Gastroesophageal sphincter (tissue), 3 donors: ENCODE measurements around the gene ARHGEF17.

Source experiments
- CTCF ChIP-seq, 4 experiments: fragments of 200-600 bp in 2 of 4; fragments of 450-650 bp in 2 of 4; sonication (generic) in 1 of 4; IDR thresholded peaks; one replicate each; pipeline ENCODE4 v1.5.1; 2017 to 2019; ENCODE audit warnings: antibody characterized with exemption in 4 of 4, mild to moderate bottlenecking in 2 of 4, moderate library complexity in 2 of 4
- POLR2A ChIP-seq, 2 donors: fragments of 450-650 bp; IDR thresholded peaks; one replicate each; pipeline ENCODE4 v1.6.1; 2017; ENCODE audit warnings: antibody characterized with exemption in 2 of 2, mild to moderate bottlenecking in 2 of 2, moderate library complexity in 1 of 2

GRCh38 chr11:73315293-73316020 lies 7.4 kb downstream of the ARHGEF17 start:
- TF ChIP-seq CTCF (IDR thresholded peaks at IDR 0.05) (no peak), POLR2A (IDR thresholded peaks at IDR 0.05) (no peak)
